Astrocyte (in vitro differentiated cells and primary cell): ENCODE measurements around the gene CACNA1C. TPM values are rescaled to one million over a fixed set of nuclear protein-coding genes. Genes with fewer than 3 reads are reported as not detected.

Experiments used
- DNase-seq: peaks from one replicate; pipeline ENCODE4 v3.0.0-alpha.2; 2010; ENCODE audit warnings: low read depth
- FAIRE-seq: peaks from 2 replicates; lab custom pipeline; 2011; peaks lifted over from hg19 to GRCh38; lab: Jason Lieb, UNC
- H2AFZ ChIP-seq: 2 replicates; pipeline ENCODE4 v1.6.0; 2012; ENCODE audit warnings: low read depth, low read length, inconsistent platforms
- H3K27ac ChIP-seq: 2 replicates; pipeline ENCODE4 v1.5.1; 2011; ENCODE audit warnings: low read depth, low read length, inconsistent platforms
- H3K27me3 ChIP-seq: 2 replicates; pipeline ENCODE4 v1.6.0; 2011; ENCODE audit warnings: low read length, inconsistent platforms; ENCODE audit not compliant: insufficient read depth
- H3K36me3 ChIP-seq: 2 replicates; pipeline ENCODE4 v1.5.1; 2011; ENCODE audit warnings: low read length, inconsistent platforms; ENCODE audit not compliant: insufficient read depth
- H3K4me1 ChIP-seq: 2 replicates; pipeline ENCODE4 v1.5.1; 2011; ENCODE audit warnings: low read length, inconsistent platforms; ENCODE audit not compliant: insufficient read depth
- H3K4me2 ChIP-seq: 2 replicates; pipeline ENCODE4 v1.6.0; 2012; ENCODE audit warnings: low read length, inconsistent platforms
- H3K4me3 ChIP-seq: 2 replicates; pipeline ENCODE4 v1.5.1; 2011; ENCODE audit warnings: low read depth, mild to moderate bottlenecking, low read length, inconsistent platforms; ENCODE audit not compliant: insufficient read depth
- H3K79me2 ChIP-seq: 2 replicates; pipeline ENCODE4 v1.6.0; 2012; ENCODE audit warnings: mild to moderate bottlenecking, low read length, inconsistent platforms; ENCODE audit not compliant: insufficient read depth
- H3K9ac ChIP-seq: 2 replicates; pipeline ENCODE4 v1.6.0; 2012; ENCODE audit warnings: mild to moderate bottlenecking, low read length, inconsistent platforms
- H3K9me3 ChIP-seq: 2 replicates; pipeline ENCODE4 v1.5.1; 2012; ENCODE audit warnings: low read depth, mild to moderate bottlenecking, low read length, inconsistent platforms; ENCODE audit not compliant: insufficient read depth
- H4K20me1 ChIP-seq: 2 replicates; pipeline ENCODE4 v1.6.0; 2012; ENCODE audit warnings: low read length, inconsistent platforms; ENCODE audit not compliant: insufficient read depth
- H3K27ac Mint-ChIP-seq: one replicate; pipeline ENCODE4 v1.8.0; 2021; ENCODE audit warnings: mild to moderate bottlenecking, mixed read lengths; ENCODE audit not compliant: unreplicated experiment
- H3K27me3 Mint-ChIP-seq: one replicate; pipeline ENCODE4 v1.8.0; 2021; ENCODE audit warnings: low read depth, mixed read lengths; ENCODE audit not compliant: unreplicated experiment
- H3K36me3 Mint-ChIP-seq: one replicate; pipeline ENCODE4 v1.8.0; 2021; ENCODE audit warnings: low read depth, mixed read lengths; ENCODE audit not compliant: unreplicated experiment
- H3K4me1 Mint-ChIP-seq: one replicate; pipeline ENCODE4 v1.8.0; 2021; ENCODE audit warnings: low read depth, mixed read lengths; ENCODE audit not compliant: unreplicated experiment
- H3K4me3 Mint-ChIP-seq: one replicate; pipeline ENCODE4 v1.8.0; 2021; ENCODE audit warnings: mild to moderate bottlenecking, moderate library complexity, mixed read lengths; ENCODE audit not compliant: unreplicated experiment
- H3K9me3 Mint-ChIP-seq: one replicate; pipeline ENCODE4 v1.8.0; 2021; ENCODE audit warnings: mild to moderate bottlenecking, mixed read lengths; ENCODE audit not compliant: unreplicated experiment
- EZH2 ChIP-seq: IDR thresholded peaks from 2 replicates; pipeline ENCODE4 v1.6.1; 2012; ENCODE audit warnings: mild to moderate bottlenecking, low read length, inconsistent platforms; ENCODE audit not compliant: insufficient read depth
- total RNA-seq: library from RNA; stranded (reverse); gene quantifications from 2 replicates; pipeline ENCODE4 v1.2.1, GENCODE V29; 2021
- TF ChIP-seq, protein P1 (sequence below): IDR thresholded peaks from 2 replicates; pipeline ENCODE4 v1.5.1; 2011; ENCODE audit warnings: low read depth, mild to moderate bottlenecking, inconsistent platforms, low read length, moderate library complexity; ENCODE audit not compliant: insufficient read depth

The CACNA1C gene
- total RNA-seq, 1 donor from 2014 or later, result 2.1 TPM

DNA sequence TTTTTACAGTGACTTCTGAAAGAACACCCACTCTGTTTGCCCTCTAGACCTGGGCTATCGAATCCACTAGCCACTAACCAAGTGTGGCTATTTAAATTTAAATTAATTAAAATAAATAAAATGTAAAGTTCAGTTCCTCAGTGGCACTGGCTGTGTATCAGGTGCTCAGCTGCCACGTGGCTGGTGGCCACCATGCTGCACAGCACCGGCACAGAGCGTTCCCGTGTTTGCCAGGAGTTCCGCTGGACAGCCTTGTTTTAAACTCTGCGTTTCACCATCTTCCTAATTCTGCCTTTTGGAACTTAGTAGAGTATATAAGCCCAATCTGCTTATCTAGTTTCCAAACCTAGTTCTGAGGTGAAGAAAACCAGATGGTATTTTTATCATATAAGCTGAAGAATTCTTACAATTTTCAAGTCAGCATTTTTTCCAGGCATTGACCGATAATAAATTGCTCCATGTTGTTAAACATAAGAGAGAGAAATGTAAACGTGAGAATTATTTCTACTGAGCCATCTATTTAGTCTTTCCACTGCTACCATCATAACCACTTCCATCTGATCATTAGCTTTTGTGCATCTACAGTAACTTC, 339.0 kb downstream of the CACNA1C start:
- Histone ChIP-seq H3K27me3 (no peaks in the 10 kb centered on the region), H3K36me3 (no peaks in the 10 kb centered on the region), H3K9ac (no peak overlapping the region), H4K20me1 (peaks cover 8% of the 10 kb centered on the region), H3K4me3 (no peak overlapping the region), H3K79me2 (no peaks in the 10 kb centered on the region), H3K27ac (no peak overlapping the region), H2AFZ (no peak overlapping the region), H3K9me3 (no peaks in the 10 kb centered on the region), H3K4me2 (no peak overlapping the region), H3K4me1 (no peaks in the 10 kb centered on the region)
- H3K27ac Mint-ChIP-seq, result no peak overlapping the region
- no peak for FAIRE-seq
- H3K36me3 Mint-ChIP-seq, result peaks cover 2% of the 10 kb centered on the region
- H3K4me1 Mint-ChIP-seq, result peaks cover 7% of the 10 kb centered on the region
- no peak for DNase-seq
- TF ChIP-seq EZH2, result no peak
- TF ChIP-seq, protein P1, sequence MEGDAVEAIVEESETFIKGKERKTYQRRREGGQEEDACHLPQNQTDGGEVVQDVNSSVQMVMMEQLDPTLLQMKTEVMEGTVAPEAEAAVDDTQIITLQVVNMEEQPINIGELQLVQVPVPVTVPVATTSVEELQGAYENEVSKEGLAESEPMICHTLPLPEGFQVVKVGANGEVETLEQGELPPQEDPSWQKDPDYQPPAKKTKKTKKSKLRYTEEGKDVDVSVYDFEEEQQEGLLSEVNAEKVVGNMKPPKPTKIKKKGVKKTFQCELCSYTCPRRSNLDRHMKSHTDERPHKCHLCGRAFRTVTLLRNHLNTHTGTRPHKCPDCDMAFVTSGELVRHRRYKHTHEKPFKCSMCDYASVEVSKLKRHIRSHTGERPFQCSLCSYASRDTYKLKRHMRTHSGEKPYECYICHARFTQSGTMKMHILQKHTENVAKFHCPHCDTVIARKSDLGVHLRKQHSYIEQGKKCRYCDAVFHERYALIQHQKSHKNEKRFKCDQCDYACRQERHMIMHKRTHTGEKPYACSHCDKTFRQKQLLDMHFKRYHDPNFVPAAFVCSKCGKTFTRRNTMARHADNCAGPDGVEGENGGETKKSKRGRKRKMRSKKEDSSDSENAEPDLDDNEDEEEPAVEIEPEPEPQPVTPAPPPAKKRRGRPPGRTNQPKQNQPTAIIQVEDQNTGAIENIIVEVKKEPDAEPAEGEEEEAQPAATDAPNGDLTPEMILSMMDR, result no peak
- no peak overlapping the region for H3K4me3 Mint-ChIP-seq
- H3K9me3 Mint-ChIP-seq, result no peaks in the 10 kb centered on the region
- peaks cover 12% of the 10 kb centered on the region for H3K27me3 Mint-ChIP-seq

DNA sequence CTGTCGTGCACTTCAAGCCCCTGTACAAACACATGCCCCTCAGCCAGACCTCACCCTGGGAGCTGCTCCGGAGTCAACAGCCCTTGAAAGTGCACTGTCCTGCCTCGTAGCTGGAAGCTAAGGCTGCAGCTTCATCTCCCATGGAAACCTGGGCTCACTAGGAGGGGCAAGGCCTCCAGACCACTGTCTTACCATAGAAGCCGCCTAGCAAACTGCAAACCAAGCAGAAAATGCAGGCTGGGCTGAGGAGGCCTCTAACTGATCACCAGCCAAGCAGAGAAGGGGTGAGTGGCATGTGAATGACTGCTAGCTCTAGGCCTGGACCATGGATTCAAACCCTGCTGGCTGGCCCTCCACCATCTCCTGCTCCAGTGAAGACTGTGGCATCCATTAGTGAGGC, 340.2 kb downstream of the CACNA1C start:
- H3K27me3 Mint-ChIP-seq, result peaks cover 12% of the 10 kb centered on the region
- H3K9ac ChIP-seq, result no peak overlapping the region
- no peaks in the 10 kb centered on the region for H3K9me3 ChIP-seq
- FAIRE-seq, result no peak
- peaks cover 2% of the 10 kb centered on the region for H3K36me3 Mint-ChIP-seq
- no peak overlapping the region for H3K27ac Mint-ChIP-seq
- H3K36me3 ChIP-seq, result no peaks in the 10 kb centered on the region
- H3K9me3 Mint-ChIP-seq, result no peaks in the 10 kb centered on the region
- H3K27me3 ChIP-seq, result no peaks in the 10 kb centered on the region
- no peaks in the 10 kb centered on the region for H3K4me1 ChIP-seq
- H3K79me2 ChIP-seq, result no peaks in the 10 kb centered on the region
- H3K4me3 Mint-ChIP-seq, result no peak overlapping the region
- no peak overlapping the region for H2AFZ ChIP-seq
- TF ChIP-seq, protein P1, result no peak
- TF ChIP-seq EZH2, result no peak
- no peak overlapping the region for H3K4me2 ChIP-seq
- no peak overlapping the region for H3K27ac ChIP-seq
- peaks cover 8% of the 10 kb centered on the region for H4K20me1 ChIP-seq
- H3K4me1 Mint-ChIP-seq, result peaks cover 8% of the 10 kb centered on the region
- no peak overlapping the region for H3K4me3 ChIP-seq
- no peak for DNase-seq

DNA sequence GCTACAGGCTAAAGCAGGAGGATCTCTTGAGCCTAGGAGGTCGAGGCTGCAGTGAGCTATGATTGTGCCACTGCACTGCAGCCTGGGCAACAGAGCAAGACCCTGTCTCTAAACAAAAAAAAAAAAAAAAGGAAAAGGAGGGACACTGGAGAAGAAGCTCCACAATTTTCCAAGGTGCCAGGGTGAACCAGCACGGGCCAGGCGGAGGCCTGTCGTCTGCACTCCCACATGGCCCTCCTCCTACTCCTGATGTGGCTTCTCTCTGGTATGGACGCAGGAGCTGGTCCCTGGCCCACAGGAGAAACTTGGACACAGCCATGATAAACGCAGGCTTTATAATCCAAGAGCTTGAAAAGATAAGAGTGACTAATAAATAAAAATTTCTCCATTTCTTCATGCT, 341.2 kb downstream of the CACNA1C start:
- Histone ChIP-seq H3K27ac (no peak overlapping the region), H3K9ac (no peak overlapping the region), H3K79me2 (no peaks in the 10 kb centered on the region), H3K4me3 (no peak overlapping the region), H3K4me2 (no peak overlapping the region), H3K36me3 (no peaks in the 10 kb centered on the region), H4K20me1 (peaks cover 4% of the 10 kb centered on the region), H3K4me1 (no peaks in the 10 kb centered on the region), H3K9me3 (no peaks in the 10 kb centered on the region), H2AFZ (no peak overlapping the region), H3K27me3 (no peaks in the 10 kb centered on the region)
- FAIRE-seq (no peak), DNase-seq (peak; percentile 16)
- Mint-ChIP-seq H3K4me1 (peaks cover 9% of the 10 kb centered on the region), H3K27ac (no peak overlapping the region), H3K36me3 (peaks cover 2% of the 10 kb centered on the region), H3K4me3 (no peak overlapping the region), H3K9me3 (no peaks in the 10 kb centered on the region), H3K27me3 (peaks cover 14% of the 10 kb centered on the region)
- TF ChIP-seq, protein P1, result no peak
- TF ChIP-seq EZH2, result no peak
